Caco-2 (cell line): ENCODE measurements around the gene TMEM220. TPM values are rescaled to one million over a fixed set of nuclear protein-coding genes. Genes with fewer than 3 reads are reported as not detected.
A peak's percentile ranks its signal among the peaks of the same experiment; 100 is the strongest.

Experiments used
- BruUV-seq: library from RNA; stranded (reverse); fragments of 400-500 nt; replicated peaks from 2 replicates; lab custom pipeline; 2021; lab: Mats Ljungman, UMichigan
- CTCF ChIA-PET: fragments of 300-600 bp; sonication (Branson Sonifier 250); formaldehyde crosslinking; loops from one replicate; lab custom pipeline; 2022; ENCODE audit warnings: antibody characterized with exemption; lab: Charles Lee
- POLR2A ChIA-PET: fragments of 300-600 bp; sonication (Branson Sonifier 250); formaldehyde crosslinking; loops from one replicate; lab custom pipeline; 2022; ENCODE audit warnings: antibody characterized with exemption; lab: Charles Lee
- DNase-seq, 2 experiments: peaks; one replicate each; pipeline versions ENCODE4 v3.0.0 to v3.0.0-alpha.2; 2020 to 2022
- H3K27me3 ChIP-seq: replicated peaks from 2 replicates; pipeline ENCODE4 v1.6.0; 2011; ENCODE audit warnings: low read length; ENCODE audit not compliant: control insufficient read depth, insufficient read depth
- H3K36me3 ChIP-seq: 2 replicates; pipeline ENCODE4 v1.5.1; 2011; ENCODE audit warnings: low read length; ENCODE audit not compliant: control insufficient read depth, insufficient read depth
- H3K4me1 ChIP-seq: fragments of 250-450 bp; sonication (Bioruptor Pico); 2 replicates; pipeline ENCODE4 v1.5.1; 2020; ENCODE audit warnings: mild to moderate bottlenecking
- H3K4me3 ChIP-seq: 2 replicates; pipeline ENCODE4 v1.5.1; 2011; ENCODE audit warnings: low read depth, mild to moderate bottlenecking, control low read depth, low read length
- H3K9me3 ChIP-seq: fragments of 250-450 bp; sonication (Bioruptor Pico); 2 replicates; pipeline ENCODE4 v1.5.1; 2020; ENCODE audit warnings: mild to moderate bottlenecking, moderate library complexity
- H3K27ac Mint-ChIP-seq: one replicate; pipeline ENCODE4 v1.8.0; 2022; ENCODE audit warnings: mixed read lengths; ENCODE audit not compliant: unreplicated experiment
- H3K27me3 Mint-ChIP-seq: one replicate; pipeline ENCODE4 v1.8.0; 2022; ENCODE audit warnings: mixed read lengths; ENCODE audit not compliant: insufficient read depth, unreplicated experiment
- H3K36me3 Mint-ChIP-seq: one replicate; pipeline ENCODE4 v1.8.0; 2022; ENCODE audit warnings: mild to moderate bottlenecking, mixed read lengths; ENCODE audit not compliant: insufficient read depth, unreplicated experiment
- H3K4me1 Mint-ChIP-seq: one replicate; pipeline ENCODE4 v1.8.0; 2022; ENCODE audit warnings: low read depth, mixed read lengths; ENCODE audit not compliant: unreplicated experiment
- H3K4me3 Mint-ChIP-seq: one replicate; pipeline ENCODE4 v1.8.0; 2022; ENCODE audit warnings: mild to moderate bottlenecking, moderate library complexity, mixed read lengths; ENCODE audit not compliant: unreplicated experiment
- H3K9me3 Mint-ChIP-seq: one replicate; pipeline ENCODE4 v1.8.0; 2022; ENCODE audit warnings: mixed read lengths; ENCODE audit not compliant: unreplicated experiment
- CTCF ChIP-seq, 2 experiments: fragments of 200-600 bp in 1 of 2; IDR thresholded peaks; 1 replicate in 1 of 2; 2 replicates in 1 of 2; pipeline versions ENCODE4 v1.5.1 to v1.8.0; 2011 to 2022; ENCODE audit warnings: antibody characterized with exemption in 1 of 2, control low read depth in 1 of 2, inconsistent platforms in 1 of 2, low read depth in 1 of 2, low read length in 1 of 2, mild to moderate bottlenecking in 1 of 2, moderate library complexity in 1 of 2; ENCODE audit not compliant: insufficient read depth in 1 of 2, severe bottlenecking in 1 of 2, unreplicated experiment in 1 of 2
- intact Hi-C: fragments of 100-400 bp; cut with micrococcal nuclease; formaldehyde crosslinking; loops from one replicate; pipeline ENCODE4 v1.10.0; 2022; ENCODE audit not compliant: unreplicated experiment
- total RNA-seq: library from RNA; stranded (reverse); gene quantifications from 2 replicates; pipeline ENCODE4 v1.2.3, GENCODE V29; 2022

Gene TMEM220
- total RNA-seq, 1 experiment from 2014 or later, result not detected

- Mint-ChIP-seq H3K27me3 (no peaks in the 10 kb centered on the region), H3K36me3 (no peaks in the 10 kb centered on the region), H3K4me3 (no peak overlapping the region), H3K4me1 (peaks cover 7% of the 10 kb centered on the region), H3K27ac (peak overlapping the region; percentile 92), H3K9me3 (no peaks in the 10 kb centered on the region)
- Histone ChIP-seq H3K36me3 (no peaks in the 10 kb centered on the region), H3K9me3 (no peaks in the 10 kb centered on the region), H3K27me3 (no peaks in the 10 kb centered on the region), H3K4me3 (no peak overlapping the region), H3K4me1 (peaks cover 5% of the 10 kb centered on the region)
- TF ChIP-seq CTCF (IDR thresholded peaks at IDR 0.05; ENCODE audit: insufficient read depth in 1 of 2, low read depth in 1 of 2, low read length in 1 of 2, severe bottlenecking in 1 of 2, unreplicated experiment in 1 of 2), result no peak
- ChIA-PET POLR2A (no interaction called here), CTCF (no interaction called here)
- BruUV-seq, result no TSS peak
- DNase-seq, result no peak
- intact Hi-C loops, result no loop called here
Observed at GRCh38 chr17:10777131-10777807, 47.4 kb upstream of the TMEM220 start.

GRCh38 chr17:10776381-10776780 lies 46.6 kb upstream of the TMEM220 start:
- Histone ChIP-seq H3K27me3 (no peaks in the 10 kb centered on the region), H3K4me3 (no peak overlapping the region), H3K4me1 (peaks cover 5% of the 10 kb centered on the region), H3K36me3 (no peaks in the 10 kb centered on the region), H3K9me3 (no peaks in the 10 kb centered on the region)
- ChIA-PET POLR2A (no interaction called here), CTCF (no interaction called here)
- no TSS peak for BruUV-seq
- no peak for DNase-seq
- Mint-ChIP-seq H3K4me3 (no peak overlapping the region), H3K4me1 (peaks cover 7% of the 10 kb centered on the region), H3K36me3 (no peaks in the 10 kb centered on the region), H3K9me3 (no peaks in the 10 kb centered on the region), H3K27ac (no peak overlapping the region), H3K27me3 (no peaks in the 10 kb centered on the region)
- TF ChIP-seq CTCF (IDR thresholded peaks at IDR 0.05; ENCODE audit: insufficient read depth in 1 of 2, low read depth in 1 of 2, low read length in 1 of 2, severe bottlenecking in 1 of 2, unreplicated experiment in 1 of 2), result no peak
- intact Hi-C loops, result no loop called here

- TF ChIP-seq CTCF (IDR thresholded peaks at IDR 0.05; ENCODE audit: insufficient read depth in 1 of 2, low read depth in 1 of 2, low read length in 1 of 2, severe bottlenecking in 1 of 2, unreplicated experiment in 1 of 2), result no peak
- peaks cover 5% of the 10 kb centered on the region for H3K4me1 ChIP-seq
- Mint-ChIP-seq H3K4me1 (peaks cover 7% of the 10 kb centered on the region), H3K36me3 (no peaks in the 10 kb centered on the region), H3K27ac (no peak overlapping the region), H3K4me3 (no peak overlapping the region), H3K27me3 (no peaks in the 10 kb centered on the region), H3K9me3 (no peaks in the 10 kb centered on the region)
- intact Hi-C loops, result no loop called here
- no peak for DNase-seq
- no peak overlapping the region for H3K4me3 ChIP-seq
- ChIA-PET CTCF (no interaction called here), POLR2A (no interaction called here)
- H3K36me3 ChIP-seq, result no peaks in the 10 kb centered on the region
- no peaks in the 10 kb centered on the region for H3K27me3 ChIP-seq
- BruUV-seq, result no TSS peak
- no peaks in the 10 kb centered on the region for H3K9me3 ChIP-seq
Observed at GRCh38 chr17:10775740-10776356, 46.0 kb upstream of the TMEM220 start.
